ENCODE results near the gene PLD6.

The PLD6 gene

GRCh38 chr17:17216776-17217175 lies 10.6 kb upstream of the PLD6 start:
- no peak for TF ChIP-seq GATA1 (IDR thresholded peaks at IDR 0.05; ENCODE audit: low read depth, low read length)
- TF ChIP-seq POLR2A (IDR thresholded peaks at IDR 0.05; ENCODE audit: low read length), result no peak

DNA sequence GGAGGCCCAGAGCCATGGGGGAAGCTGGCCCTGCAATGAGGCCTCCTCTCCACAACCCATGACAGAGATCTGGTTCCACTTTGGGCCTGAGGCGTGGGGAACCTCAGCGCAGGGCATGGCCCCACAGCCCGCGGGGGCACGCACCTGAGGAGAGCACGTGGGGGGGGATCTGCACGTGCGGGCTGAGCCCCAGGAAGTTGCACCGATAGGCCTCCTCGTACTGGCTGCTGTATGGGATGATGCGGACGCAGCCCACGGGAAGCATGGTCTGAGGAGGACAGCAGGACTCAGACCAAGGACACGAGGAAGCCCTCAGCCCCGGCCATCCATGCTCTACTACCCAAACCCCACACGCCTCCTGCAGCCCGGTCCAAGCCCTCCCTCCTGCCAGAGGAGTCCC lies 10.1 kb upstream of the PLD6 start:
- no peak for DNase-seq
- TF ChIP-seq POLR2A (IDR thresholded peaks at IDR 0.05; ENCODE audit: low read length) (no peak), GATA1 (IDR thresholded peaks at IDR 0.05; ENCODE audit: low read depth, low read length) (no peak)

More at GRCh38 chr17:17216776-17217175, 10.6 kb upstream of the PLD6 start:
- DNase-seq, result no peak

GRCh38 chr17:17215575-17215974 lies 9.4 kb upstream of the PLD6 start:
- DNase-seq, result no peak
- TF ChIP-seq GATA1 (IDR thresholded peaks at IDR 0.05; ENCODE audit: low read depth, low read length), result no peak
- TF ChIP-seq POLR2A (IDR thresholded peaks at IDR 0.05; ENCODE audit: low read length), result no peak

DNA sequence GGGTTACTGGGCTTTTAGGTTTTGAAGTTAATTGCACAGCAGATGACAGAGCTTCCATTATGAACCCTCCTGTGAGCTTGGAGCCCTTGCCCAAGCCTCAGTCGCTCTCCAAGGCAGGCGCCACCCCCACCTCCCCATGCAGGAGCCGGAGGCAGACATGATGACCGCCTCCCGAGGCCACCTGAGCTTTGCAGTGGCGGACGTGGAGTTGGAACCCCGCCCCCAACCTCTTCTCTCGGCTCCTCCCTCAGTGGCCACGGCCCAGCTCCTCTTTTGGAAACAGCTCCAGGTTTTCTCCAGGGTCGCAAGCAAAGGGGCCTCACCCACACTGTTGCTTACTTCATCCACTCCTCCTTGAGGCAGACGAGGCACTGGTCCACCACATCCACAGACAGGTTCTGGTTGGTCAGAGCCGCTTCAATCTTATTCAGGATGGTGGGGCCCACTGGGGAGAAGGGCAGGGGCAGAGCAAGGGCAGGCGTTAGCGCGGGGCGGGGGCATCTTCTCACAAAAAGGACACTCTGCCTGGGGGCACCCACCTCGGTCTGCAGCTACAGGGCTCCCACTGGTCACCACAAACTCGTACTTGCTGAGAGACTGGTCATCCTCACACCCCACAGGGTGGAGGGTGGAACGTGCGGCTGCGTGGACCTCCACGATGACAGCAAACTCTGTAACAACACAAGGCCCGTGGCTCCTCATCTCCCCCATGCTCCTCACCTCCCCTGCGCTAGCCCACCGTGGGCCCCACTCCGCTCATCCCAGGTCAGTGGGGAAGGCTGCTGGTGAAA lies 8.7 kb upstream of the PLD6 start:
- TF ChIP-seq GATA1 (IDR thresholded peaks at IDR 0.05; ENCODE audit: low read depth, low read length) (no peak), POLR2A (IDR thresholded peaks at IDR 0.05; ENCODE audit: low read length) (no peak)
- no peak for DNase-seq

DNA sequence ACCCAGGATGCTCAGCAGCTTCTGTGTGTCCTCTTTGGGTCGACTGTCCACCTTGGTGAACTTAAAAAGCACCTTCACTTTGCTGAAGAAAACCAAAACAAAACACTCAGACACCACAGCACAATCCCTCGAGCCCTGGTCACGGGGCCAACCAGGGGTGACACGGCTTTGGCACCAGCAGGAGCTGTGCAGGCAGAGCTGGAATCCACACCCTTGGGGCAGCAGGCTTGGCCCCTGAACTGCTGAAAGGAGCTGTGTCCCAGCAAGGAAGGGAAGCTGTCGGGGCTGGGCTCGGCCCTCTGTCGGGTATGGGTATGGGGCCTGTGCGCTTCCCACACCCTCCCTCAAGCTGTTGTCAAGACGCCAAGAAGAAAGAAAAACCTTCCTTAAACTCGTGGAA lies 7.6 kb upstream of the PLD6 start:
- DNase-seq, result no peak
- TF ChIP-seq GATA1 (IDR thresholded peaks at IDR 0.05; ENCODE audit: low read depth, low read length), result no peak
- no peak for TF ChIP-seq POLR2A (IDR thresholded peaks at IDR 0.05; ENCODE audit: low read length)

- no peak for DNase-seq
- TF ChIP-seq GATA1 (IDR thresholded peaks at IDR 0.05; ENCODE audit: low read depth, low read length), result no peak
- TF ChIP-seq POLR2A (IDR thresholded peaks at IDR 0.05; ENCODE audit: low read length), result no peak
Observed at GRCh38 chr17:17207998-17208397, 1.9 kb upstream of the PLD6 start.

- no peak for DNase-seq
- TF ChIP-seq GATA1 (IDR thresholded peaks at IDR 0.05; ENCODE audit: low read depth, low read length) (no peak), POLR2A (IDR thresholded peaks at IDR 0.05; ENCODE audit: low read length) (no peak)
Observed at GRCh38 chr17:17206913-17207335, 791 bp upstream of the PLD6 start.

DNA sequence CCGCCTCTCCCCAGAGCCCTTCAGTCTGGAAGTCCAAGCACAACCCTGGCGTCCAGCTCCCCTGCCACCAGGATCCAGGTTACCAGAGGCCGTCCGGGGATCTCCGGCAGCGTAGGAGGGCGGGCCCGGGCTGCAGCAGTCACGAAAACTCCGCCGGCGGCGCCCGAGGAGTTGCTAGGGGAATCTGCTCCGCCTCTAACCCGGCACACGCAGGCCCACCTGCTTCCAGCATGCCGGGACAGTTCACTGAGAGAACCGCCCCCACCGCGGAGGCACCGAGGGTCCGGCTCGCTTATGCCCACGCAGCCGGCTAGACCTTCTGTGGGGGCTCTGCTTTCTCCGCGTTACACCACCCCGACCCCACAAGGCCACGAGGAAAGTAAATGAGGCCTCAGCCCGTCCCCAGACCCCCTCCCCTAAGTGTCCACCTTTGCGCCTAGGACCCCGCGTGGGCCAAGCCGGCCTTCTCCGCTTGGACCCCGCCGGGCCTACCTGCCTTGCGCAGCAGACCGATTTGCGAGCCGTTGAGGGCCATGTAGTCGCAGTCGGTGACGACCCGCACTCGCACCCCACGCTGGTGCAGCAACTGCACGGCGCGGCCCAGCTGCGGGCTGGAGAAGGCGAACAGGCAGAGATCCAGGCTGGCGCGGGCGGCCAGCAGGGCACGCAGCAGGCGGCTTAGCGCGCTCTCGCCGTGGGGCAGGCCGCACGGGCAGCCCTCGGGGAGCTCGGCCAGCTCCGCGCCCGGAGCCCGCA lies 587 bp downstream of the PLD6 start:
- no peak for TF ChIP-seq POLR2A (IDR thresholded peaks at IDR 0.05; ENCODE audit: low read length)
- no peak for TF ChIP-seq GATA1 (IDR thresholded peaks at IDR 0.05; ENCODE audit: low read depth, low read length)
- DNase-seq, result peak; percentile 72 to 76

- no peak for TF ChIP-seq GATA1 (IDR thresholded peaks at IDR 0.05; ENCODE audit: low read depth, low read length)
- no peak for TF ChIP-seq POLR2A (IDR thresholded peaks at IDR 0.05; ENCODE audit: low read length)
- no peak for DNase-seq
Observed at GRCh38 chr17:17204635-17205231, 1.4 kb downstream of the PLD6 start.

GRCh38 chr17:17204041-17204591 lies 2.0 kb downstream of the PLD6 start:
- DNase-seq, result no peak
- no peak for TF ChIP-seq GATA1 (IDR thresholded peaks at IDR 0.05; ENCODE audit: low read depth, low read length)
- TF ChIP-seq POLR2A (IDR thresholded peaks at IDR 0.05; ENCODE audit: low read length), result no peak

GRCh38 chr17:17203173-17203730 lies 2.9 kb downstream of the PLD6 start:
- TF ChIP-seq POLR2A (IDR thresholded peaks at IDR 0.05; ENCODE audit: low read length) (no peak), GATA1 (IDR thresholded peaks at IDR 0.05; ENCODE audit: low read depth, low read length) (no peak)
- DNase-seq, result no peak

GRCh38 chr17:17201907-17202306 lies 4.2 kb downstream of the PLD6 start:
- TF ChIP-seq GATA1 (IDR thresholded peaks at IDR 0.05; ENCODE audit: low read depth, low read length) (no peak), POLR2A (IDR thresholded peaks at IDR 0.05; ENCODE audit: low read length) (no peak)
- no peak for DNase-seq

DNA sequence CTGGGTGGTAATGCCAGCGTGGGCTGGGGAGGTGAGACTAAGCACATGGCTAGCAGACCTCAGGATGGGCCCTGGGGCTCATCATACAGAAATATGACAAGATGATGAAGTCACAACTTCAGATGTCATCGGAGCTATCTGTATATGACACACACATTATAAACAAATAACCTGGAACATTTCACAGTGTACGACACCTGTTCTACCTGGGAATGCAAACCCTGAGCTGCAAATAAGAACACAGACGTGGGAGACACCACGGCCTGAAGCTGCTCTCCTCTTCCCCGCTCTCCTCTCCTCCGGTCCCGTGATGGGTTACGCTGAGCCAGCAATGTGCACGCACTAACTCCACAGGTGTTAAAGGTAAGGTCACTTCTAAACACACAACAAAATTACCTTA lies 4.9 kb downstream of the PLD6 start:
- DNase-seq, result no peak
- TF ChIP-seq GATA1 (IDR thresholded peaks at IDR 0.05; ENCODE audit: low read depth, low read length), result no peak
- no peak for TF ChIP-seq POLR2A (IDR thresholded peaks at IDR 0.05; ENCODE audit: low read length)

DNA sequence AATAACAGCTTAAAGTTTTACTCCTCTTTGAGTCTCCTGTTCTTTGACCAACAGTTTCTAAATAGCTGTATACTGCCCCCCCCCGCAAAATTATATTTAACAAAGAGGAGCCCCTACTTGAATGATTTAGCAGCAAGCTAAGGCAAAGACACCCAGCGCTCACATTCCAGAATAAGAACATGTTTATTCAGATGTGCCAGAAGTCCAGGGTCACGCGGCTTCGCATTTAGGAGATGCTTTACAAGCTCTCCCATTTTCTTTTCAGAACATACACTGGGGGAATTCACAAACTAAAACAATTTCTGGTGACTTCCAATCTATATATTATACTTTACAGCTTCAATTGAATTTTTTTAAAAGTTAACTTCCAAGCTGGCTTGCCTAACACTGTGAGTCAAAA lies 5.3 kb downstream of the PLD6 start:
- DNase-seq, result no peak
- TF ChIP-seq GATA1 (IDR thresholded peaks at IDR 0.05; ENCODE audit: low read depth, low read length), result no peak
- no peak for TF ChIP-seq POLR2A (IDR thresholded peaks at IDR 0.05; ENCODE audit: low read length)
